ENCODE data around the gene ITPR1. TPM values are rescaled to one million over a fixed set of nuclear protein-coding genes. Genes with fewer than 3 reads are reported as not detected.

The ITPR1 gene
- total RNA-seq, 2 donors from 2014 or later: 7.0 to 18.2 TPM

- no peak for TF ChIP-seq CTCF (IDR thresholded peaks at IDR 0.05)
- Histone ChIP-seq H3K27me3 (no peaks in the 10 kb centered on the region), H3K9ac (ENCODE audit: low read depth in 2 of 2, low read length in 2 of 2) (no peak overlapping the region), H3K4me1 (no peaks in the 10 kb centered on the region), H3K36me3 (no peaks in the 10 kb centered on the region), H3K27ac (no peak overlapping the region), H3K4me3 (no peak overlapping the region), H3K9me3 (no peaks in the 10 kb centered on the region)
- intact Hi-C loops (cut with DNase I): no loop called here
- DNase-seq: no peak
Observed at GRCh38 chr3:4883011-4883410, 389.9 kb downstream of the ITPR1 start.

- TF ChIP-seq CTCF (IDR thresholded peaks at IDR 0.05): no peak
Observed at GRCh38 chr3:4884888-4885287, 391.7 kb downstream of the ITPR1 start.

GRCh38 chr3:4885316-4885715 is 392.2 kb downstream of the ITPR1 start:
- Histone ChIP-seq H3K9me3 (no peaks in the 10 kb centered on the region), H3K9ac (ENCODE audit: low read depth in 2 of 2, low read length in 2 of 2) (no peak overlapping the region), H3K36me3 (no peaks in the 10 kb centered on the region), H3K27ac (no peak overlapping the region), H3K4me3 (no peak overlapping the region), H3K27me3 (no peaks in the 10 kb centered on the region), H3K4me1 (no peaks in the 10 kb centered on the region)
- no peak for DNase-seq
- intact Hi-C loops (cut with DNase I): no loop called here
- TF ChIP-seq CTCF (IDR thresholded peaks at IDR 0.05): no peak

More at GRCh38 chr3:4884888-4885287, 391.7 kb downstream of the ITPR1 start:
- Histone ChIP-seq H3K27me3 (no peaks in the 10 kb centered on the region), H3K4me1 (no peaks in the 10 kb centered on the region), H3K9me3 (no peaks in the 10 kb centered on the region), H3K4me3 (no peak overlapping the region), H3K27ac (no peak overlapping the region), H3K36me3 (no peaks in the 10 kb centered on the region), H3K9ac (ENCODE audit: low read depth in 2 of 2, low read length in 2 of 2) (no peak overlapping the region)
- no peak for DNase-seq
- intact Hi-C loops (cut with DNase I): no loop called here

- intact Hi-C loops (cut with DNase I): no loop called here
- DNase-seq: no peak
- H3K9me3 ChIP-seq: no peaks in the 10 kb centered on the region
- H3K27ac ChIP-seq: no peak overlapping the region
- H3K4me1 ChIP-seq: no peaks in the 10 kb centered on the region
- no peaks in the 10 kb centered on the region for H3K36me3 ChIP-seq
- H3K9ac ChIP-seq (ENCODE audit: low read depth in 2 of 2, low read length in 2 of 2): no peak overlapping the region
- H3K4me3 ChIP-seq: no peak overlapping the region
- no peaks in the 10 kb centered on the region for H3K27me3 ChIP-seq
- TF ChIP-seq CTCF (IDR thresholded peaks at IDR 0.05): no peak
Observed at GRCh38 chr3:4886448-4886847, 393.3 kb downstream of the ITPR1 start.

- TF ChIP-seq CTCF (IDR thresholded peaks at IDR 0.05): no peak
- intact Hi-C loops (cut with DNase I): no loop called here
Observed at GRCh38 chr3:4887177-4887576, 394.0 kb downstream of the ITPR1 start.

More at GRCh38 chr3:4887177-4887576, 394.0 kb downstream of the ITPR1 start:
- Histone ChIP-seq H3K27ac (no peak overlapping the region), H3K36me3 (no peaks in the 10 kb centered on the region), H3K4me3 (no peak overlapping the region), H3K27me3 (no peaks in the 10 kb centered on the region), H3K9me3 (no peaks in the 10 kb centered on the region), H3K9ac (ENCODE audit: low read depth in 2 of 2, low read length in 2 of 2) (no peak overlapping the region), H3K4me1 (no peaks in the 10 kb centered on the region)
- no peak for DNase-seq
